Measurements from ENCODE around the gene LIX1L.

Gene LIX1L

GRCh38 chr1:145895471-145895870, 62.3 kb downstream of the LIX1L start:
- H3K4me3 ChIP-seq (replicated peaks; ENCODE audit: low read depth, low read length) = no peak overlapping the region
- TF ChIP-seq, protein P1, sequence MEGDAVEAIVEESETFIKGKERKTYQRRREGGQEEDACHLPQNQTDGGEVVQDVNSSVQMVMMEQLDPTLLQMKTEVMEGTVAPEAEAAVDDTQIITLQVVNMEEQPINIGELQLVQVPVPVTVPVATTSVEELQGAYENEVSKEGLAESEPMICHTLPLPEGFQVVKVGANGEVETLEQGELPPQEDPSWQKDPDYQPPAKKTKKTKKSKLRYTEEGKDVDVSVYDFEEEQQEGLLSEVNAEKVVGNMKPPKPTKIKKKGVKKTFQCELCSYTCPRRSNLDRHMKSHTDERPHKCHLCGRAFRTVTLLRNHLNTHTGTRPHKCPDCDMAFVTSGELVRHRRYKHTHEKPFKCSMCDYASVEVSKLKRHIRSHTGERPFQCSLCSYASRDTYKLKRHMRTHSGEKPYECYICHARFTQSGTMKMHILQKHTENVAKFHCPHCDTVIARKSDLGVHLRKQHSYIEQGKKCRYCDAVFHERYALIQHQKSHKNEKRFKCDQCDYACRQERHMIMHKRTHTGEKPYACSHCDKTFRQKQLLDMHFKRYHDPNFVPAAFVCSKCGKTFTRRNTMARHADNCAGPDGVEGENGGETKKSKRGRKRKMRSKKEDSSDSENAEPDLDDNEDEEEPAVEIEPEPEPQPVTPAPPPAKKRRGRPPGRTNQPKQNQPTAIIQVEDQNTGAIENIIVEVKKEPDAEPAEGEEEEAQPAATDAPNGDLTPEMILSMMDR (IDR thresholded peaks at IDR 0.05; ENCODE audit: insufficient read depth, low read length, poor library complexity, severe bottlenecking) = no peak
- no peak for DNase-seq (ENCODE audit: extremely low read depth, insufficient read length)
- H3K36me3 ChIP-seq (ENCODE audit: control insufficient read depth, insufficient read depth, low read length) = peaks cover 2% of the 10 kb centered on the region; the same call in 1 of the 2 replicates
- no peaks in the 10 kb centered on the region for H3K27me3 ChIP-seq (replicated peaks; ENCODE audit: control insufficient read depth, insufficient read depth, low read length)

- TF ChIP-seq, protein P1 (IDR thresholded peaks at IDR 0.05; ENCODE audit: insufficient read depth, low read length, poor library complexity, severe bottlenecking) = no peak
- no peak overlapping the region for H3K4me3 ChIP-seq (replicated peaks; ENCODE audit: low read depth, low read length)
- no peak for DNase-seq (ENCODE audit: extremely low read depth, insufficient read length)
- H3K36me3 ChIP-seq (ENCODE audit: control insufficient read depth, insufficient read depth, low read length) = no peaks in the 10 kb centered on the region
- H3K27me3 ChIP-seq (replicated peaks; ENCODE audit: control insufficient read depth, insufficient read depth, low read length) = no peaks in the 10 kb centered on the region
Observed at GRCh38 chr1:145893306-145894055, 64.3 kb downstream of the LIX1L start.

DNA sequence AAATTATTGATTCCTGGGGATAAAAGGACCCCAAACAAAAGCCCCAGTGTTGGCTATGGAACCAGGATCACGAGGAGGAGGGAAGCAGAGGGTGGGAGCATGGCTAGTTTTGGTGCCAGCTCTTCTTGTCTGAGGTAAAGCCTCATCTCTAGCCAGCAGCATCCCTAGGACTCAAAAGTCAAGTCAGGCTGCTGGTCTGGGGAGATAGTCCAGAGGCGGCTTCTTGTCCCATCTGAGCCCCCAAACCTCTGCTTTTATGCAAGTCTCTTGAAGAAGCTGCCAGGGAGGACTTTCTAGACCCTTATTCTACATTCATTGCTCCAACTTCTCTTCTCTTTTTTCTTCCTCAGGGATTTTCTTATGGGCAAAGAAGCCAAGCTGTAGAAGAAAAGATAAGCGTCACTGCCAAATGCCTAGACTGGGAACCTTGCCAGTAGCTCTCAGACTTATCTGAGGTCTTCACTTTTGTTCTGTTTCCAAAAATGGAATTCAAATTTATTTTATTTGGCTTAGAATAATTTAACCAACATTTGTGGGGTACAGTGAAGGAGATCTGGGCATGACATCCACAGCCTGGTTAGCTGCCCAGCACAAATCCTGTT, 65.2 kb downstream of the LIX1L start:
- Histone ChIP-seq H3K36me3 (ENCODE audit: control insufficient read depth, insufficient read depth, low read length) (no peaks in the 10 kb centered on the region), H3K27me3 (replicated peaks; ENCODE audit: control insufficient read depth, insufficient read depth, low read length) (no peaks in the 10 kb centered on the region), H3K4me3 (replicated peaks; ENCODE audit: low read depth, low read length) (no peak overlapping the region)
- no peak for DNase-seq (ENCODE audit: extremely low read depth, insufficient read length)
- TF ChIP-seq, protein P1 (IDR thresholded peaks at IDR 0.05; ENCODE audit: insufficient read depth, low read length, poor library complexity, severe bottlenecking) = no peak

DNA sequence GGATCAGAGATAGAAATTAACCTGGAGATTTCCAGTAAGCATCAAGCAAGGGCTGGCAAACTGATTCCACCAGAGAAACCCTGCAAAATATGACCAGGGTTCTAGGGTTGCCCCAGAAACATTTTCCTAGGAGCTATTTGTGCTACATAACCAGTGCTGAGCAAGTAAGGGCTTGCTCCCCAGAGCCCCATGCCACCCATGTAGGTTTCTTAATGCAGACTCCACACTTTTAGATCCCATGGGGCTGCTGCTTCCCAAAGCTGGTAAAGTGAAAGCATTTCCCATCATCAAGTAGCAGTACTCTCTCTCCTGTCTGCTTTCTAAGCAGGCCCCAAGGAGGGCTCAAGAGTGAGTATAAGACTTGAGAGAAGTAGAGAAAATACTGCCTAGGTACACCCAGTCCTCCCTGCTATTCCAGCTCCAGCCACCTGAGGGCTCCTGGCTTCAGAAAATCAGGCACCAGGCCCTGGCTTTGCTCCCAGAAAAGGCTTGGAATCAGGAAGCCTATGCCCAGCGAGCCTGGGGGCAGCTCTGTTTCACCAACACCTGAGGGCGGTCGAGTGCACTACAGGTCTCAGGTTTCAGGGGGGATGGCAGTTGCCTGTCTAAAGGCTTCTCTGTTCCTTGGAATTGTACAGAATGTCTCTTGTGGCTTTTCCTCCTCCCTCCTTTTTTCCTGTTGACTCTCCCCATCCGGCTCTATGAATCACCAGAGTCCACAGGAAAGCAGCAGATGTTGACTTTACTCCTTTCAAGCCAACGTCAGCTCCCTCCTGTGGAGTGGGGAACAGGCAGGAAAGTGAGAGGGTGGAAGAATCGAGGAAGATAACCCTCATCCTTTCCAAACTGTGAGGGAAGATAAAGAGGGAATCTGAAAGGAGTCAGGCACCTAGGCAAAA, 66.0 kb downstream of the LIX1L start:
- TF ChIP-seq, protein P1 (IDR thresholded peaks at IDR 0.05; ENCODE audit: insufficient read depth, low read length, poor library complexity, severe bottlenecking) = peak; percentile 88
- H3K36me3 ChIP-seq (ENCODE audit: control insufficient read depth, insufficient read depth, low read length) = no peaks in the 10 kb centered on the region
- no peaks in the 10 kb centered on the region for H3K27me3 ChIP-seq (replicated peaks; ENCODE audit: control insufficient read depth, insufficient read depth, low read length)
- DNase-seq (ENCODE audit: extremely low read depth, insufficient read length) = no peak
- no peak overlapping the region for H3K4me3 ChIP-seq (replicated peaks; ENCODE audit: low read depth, low read length)

DNA sequence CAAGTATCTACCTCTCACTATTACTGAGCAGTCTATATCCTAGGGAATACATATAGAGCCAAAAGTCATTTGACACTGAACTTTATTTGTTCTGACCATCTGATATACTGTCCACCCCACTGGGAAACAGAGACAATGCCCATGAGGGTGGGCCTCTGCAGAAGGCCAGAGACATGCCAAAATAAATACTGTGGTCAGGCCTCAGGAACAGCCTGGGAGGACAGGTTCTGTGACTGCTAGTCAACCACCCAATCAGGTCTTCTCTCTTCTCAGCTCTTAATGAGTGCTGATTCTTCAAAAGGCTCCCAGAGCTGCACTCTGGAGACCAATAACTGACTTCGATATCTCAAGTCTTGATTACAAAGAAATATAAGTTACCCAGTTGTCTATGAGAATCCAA, 66.7 kb downstream of the LIX1L start:
- H3K27me3 ChIP-seq (replicated peaks; ENCODE audit: control insufficient read depth, insufficient read depth, low read length) = no peaks in the 10 kb centered on the region
- TF ChIP-seq, protein P1 (IDR thresholded peaks at IDR 0.05; ENCODE audit: insufficient read depth, low read length, poor library complexity, severe bottlenecking) = no peak
- DNase-seq (ENCODE audit: extremely low read depth, insufficient read length) = no peak
- no peak overlapping the region for H3K4me3 ChIP-seq (replicated peaks; ENCODE audit: low read depth, low read length)
- H3K36me3 ChIP-seq (ENCODE audit: control insufficient read depth, insufficient read depth, low read length) = no peaks in the 10 kb centered on the region
